ENCODE measurements around the gene CADM1. TPM values are rescaled to one million over a fixed set of nuclear protein-coding genes. Genes with fewer than 3 reads are reported as not detected.

The CADM1 gene
- total RNA-seq, 2 experiments from 2014 or later, result 59.7 to 89.7 TPM

GRCh38 chr11:115548878-115549528 lies 44.8 kb upstream of the CADM1 start:
- H3K4me2 ChIP-seq (ENCODE audit: low read length), result no peak overlapping the region
- H3K79me2 ChIP-seq (ENCODE audit: insufficient read depth, low read depth, low read length), result no peaks in the 10 kb centered on the region
- no peak overlapping the region for H2AFZ ChIP-seq (ENCODE audit: low read length)
- no peak overlapping the region for H3K4me3 ChIP-seq (ENCODE audit: low read depth, low read length, poor library complexity, severe bottlenecking)
- no peak for DNase-seq (ENCODE audit: low spot score)
- BruUV-seq (replicated peaks), result no TSS peak
- intact Hi-C loops (cut with micrococcal nuclease; ENCODE audit: unreplicated experiment), result no loop called here
- ChIA-PET POLR2A (interaction anchor here (0.8 to 1.1 kb wide), 2 partner anchors 10 to 56 kb away, joined by 3 read pairs; no protein-coding TSS in a partner anchor), CTCF (ENCODE audit: unreplicated experiment) (no interaction called here)
- no peaks in the 10 kb centered on the region for H3K36me3 ChIP-seq (ENCODE audit: insufficient read depth, low read length)
- H3K9me2 ChIP-seq (ENCODE audit: insufficient read depth, low read length), result no peaks in the 10 kb centered on the region
- H3K27ac ChIP-seq (ENCODE audit: low read depth, low read length, poor library complexity, severe bottlenecking), result no peak overlapping the region
- TF ChIP-seq EZH2phosphoT487 (IDR thresholded peaks at IDR 0.05; ENCODE audit: borderline replicate concordance, low read depth, low read length), result no peak
- TF ChIP-seq CTCF (conservative IDR thresholded peaks at IDR 0.05; ENCODE audit: low read length), result no peak
- no peaks in the 10 kb centered on the region for H3K4me1 ChIP-seq (ENCODE audit: insufficient read depth, low read length, poor library complexity, severe bottlenecking)
- H4K20me1 ChIP-seq (ENCODE audit: insufficient read depth, low read length), result no peaks in the 10 kb centered on the region
- no peaks in the 10 kb centered on the region for H3K9me3 ChIP-seq (ENCODE audit: low read length)

GRCh38 chr11:115545581-115546210 lies 41.5 kb upstream of the CADM1 start:
- no peaks in the 10 kb centered on the region for H3K4me1 ChIP-seq (ENCODE audit: insufficient read depth, low read length, poor library complexity, severe bottlenecking)
- no peak overlapping the region for H3K4me3 ChIP-seq (ENCODE audit: low read depth, low read length, poor library complexity, severe bottlenecking)
- H3K36me3 ChIP-seq (ENCODE audit: insufficient read depth, low read length), result no peaks in the 10 kb centered on the region
- H3K9me2 ChIP-seq (ENCODE audit: insufficient read depth, low read length), result no peaks in the 10 kb centered on the region
- ChIA-PET CTCF (ENCODE audit: unreplicated experiment) (no interaction called here), POLR2A (interaction anchor here (0.6 kb wide), 2 partner anchors 364 to 780 kb away, joined by 3 read pairs; no protein-coding TSS in a partner anchor)
- no TSS peak for BruUV-seq (replicated peaks)
- H3K27ac ChIP-seq (ENCODE audit: low read depth, low read length, poor library complexity, severe bottlenecking), result no peak overlapping the region
- DNase-seq (ENCODE audit: low spot score), result no peak
- H2AFZ ChIP-seq (ENCODE audit: low read length), result no peak overlapping the region
- no peaks in the 10 kb centered on the region for H3K79me2 ChIP-seq (ENCODE audit: insufficient read depth, low read depth, low read length)
- no peak overlapping the region for H3K4me2 ChIP-seq (ENCODE audit: low read length)
- H3K9me3 ChIP-seq (ENCODE audit: low read length), result no peaks in the 10 kb centered on the region
- intact Hi-C loops (cut with micrococcal nuclease; ENCODE audit: unreplicated experiment), result no loop called here
- no peaks in the 10 kb centered on the region for H4K20me1 ChIP-seq (ENCODE audit: insufficient read depth, low read length)
- no peak for TF ChIP-seq EZH2phosphoT487 (IDR thresholded peaks at IDR 0.05; ENCODE audit: borderline replicate concordance, low read depth, low read length)
- no peak for TF ChIP-seq CTCF (conservative IDR thresholded peaks at IDR 0.05; ENCODE audit: low read length)

GRCh38 chr11:115544422-115544948 lies 40.3 kb upstream of the CADM1 start:
- Histone ChIP-seq H2AFZ (ENCODE audit: low read length) (no peak overlapping the region), H3K79me2 (ENCODE audit: insufficient read depth, low read depth, low read length) (no peaks in the 10 kb centered on the region), H4K20me1 (ENCODE audit: insufficient read depth, low read length) (no peaks in the 10 kb centered on the region), H3K4me1 (ENCODE audit: insufficient read depth, low read length, poor library complexity, severe bottlenecking) (no peaks in the 10 kb centered on the region), H3K27ac (ENCODE audit: low read depth, low read length, poor library complexity, severe bottlenecking) (no peak overlapping the region), H3K36me3 (ENCODE audit: insufficient read depth, low read length) (no peaks in the 10 kb centered on the region), H3K4me2 (ENCODE audit: low read length) (no peak overlapping the region), H3K4me3 (ENCODE audit: low read depth, low read length, poor library complexity, severe bottlenecking) (no peak overlapping the region), H3K9me2 (ENCODE audit: insufficient read depth, low read length) (no peaks in the 10 kb centered on the region), H3K9me3 (ENCODE audit: low read length) (no peaks in the 10 kb centered on the region)
- ChIA-PET CTCF (ENCODE audit: unreplicated experiment) (no interaction called here), POLR2A (no interaction called here)
- DNase-seq (ENCODE audit: low spot score), result no peak
- no TSS peak for BruUV-seq (replicated peaks)
- intact Hi-C loops (cut with micrococcal nuclease; ENCODE audit: unreplicated experiment), result no loop called here
- no peak for TF ChIP-seq EZH2phosphoT487 (IDR thresholded peaks at IDR 0.05; ENCODE audit: borderline replicate concordance, low read depth, low read length)
- TF ChIP-seq CTCF (conservative IDR thresholded peaks at IDR 0.05; ENCODE audit: low read length), result no peak
